Measurements from ENCODE around the gene GOLGA8A.

- TF ChIP-seq CTCF (IDR thresholded peaks at IDR 0.05; ENCODE audit: extremely low read depth in 1 of 2, insufficient read depth in 1 of 2, low read depth in 1 of 2, low read length in 2 of 2) (no peak), GATA2 (IDR thresholded peaks at IDR 0.05; ENCODE audit: insufficient read depth, insufficient read length, low read depth, low read length) (no peak)
Observed at GRCh38 chr15:34470091-34470490, 32.5 kb upstream of the GOLGA8A start.
